Tracheal epithelial cell (primary cell): Measurements from ENCODE around the gene GLOD4. TPM values are rescaled to one million over a fixed set of nuclear protein-coding genes. Genes with fewer than 3 reads are reported as not detected.

Source experiments
- total RNA-seq: library from RNA; depleted of rRNA; stranded (reverse); fragments of >200 nt; gene quantifications from 2 replicates; pipeline ENCODE4 v1.2.1, GENCODE V29; 2014

GLOD4 gene, protein sequence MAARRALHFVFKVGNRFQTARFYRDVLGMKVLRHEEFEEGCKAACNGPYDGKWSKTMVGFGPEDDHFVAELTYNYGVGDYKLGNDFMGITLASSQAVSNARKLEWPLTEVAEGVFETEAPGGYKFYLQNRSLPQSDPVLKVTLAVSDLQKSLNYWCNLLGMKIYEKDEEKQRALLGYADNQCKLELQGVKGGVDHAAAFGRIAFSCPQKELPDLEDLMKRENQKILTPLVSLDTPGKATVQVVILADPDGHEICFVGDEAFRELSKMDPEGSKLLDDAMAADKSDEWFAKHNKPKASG
- total RNA-seq, result 78.1 and 150 TPM in 2 replicates

DNA sequence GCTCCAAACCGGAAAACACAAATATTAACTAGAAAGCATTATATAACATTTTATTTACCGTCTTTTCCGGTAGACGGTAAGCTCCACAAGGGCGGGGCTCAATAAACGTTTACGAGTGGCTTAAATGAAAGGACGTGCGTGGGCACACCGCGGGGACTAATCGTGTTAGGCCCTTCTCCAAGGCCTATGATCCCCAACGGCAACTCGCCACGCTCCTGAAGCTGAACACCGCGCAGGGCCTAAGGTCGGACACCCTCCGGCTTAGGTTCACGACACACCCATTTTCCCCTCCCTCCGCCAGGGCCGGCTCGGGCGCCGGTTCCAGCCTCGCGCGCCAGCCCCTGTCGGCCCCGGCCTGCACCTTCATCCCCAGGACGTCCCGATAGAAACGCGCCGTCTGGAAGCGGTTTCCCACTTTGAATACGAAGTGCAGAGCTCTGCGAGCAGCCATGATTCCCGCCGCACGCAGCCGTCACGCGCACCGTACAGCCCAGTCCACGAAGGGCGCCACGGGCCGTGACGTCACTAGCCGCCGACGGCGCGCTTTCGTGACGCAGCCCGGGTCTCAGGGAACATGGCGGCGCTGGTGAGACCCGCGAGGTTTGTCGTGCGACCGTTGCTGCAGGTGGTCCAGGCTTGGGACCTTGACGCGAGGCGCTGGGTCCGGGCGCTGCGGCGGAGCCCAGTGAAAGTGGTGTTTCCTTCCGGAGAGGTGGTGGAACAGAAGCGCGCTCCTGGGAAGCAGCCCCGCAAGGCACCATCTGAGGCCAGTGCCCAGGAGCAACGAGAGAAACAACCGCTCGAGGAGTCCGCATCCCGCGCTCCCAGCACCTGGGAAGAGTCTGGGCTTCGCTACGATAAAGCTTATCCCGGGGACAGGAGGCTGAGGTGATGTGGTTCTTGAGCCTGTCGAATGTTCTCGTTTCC, at the start of gene GLOD4, which contains the start of gene MRM3:
TSS of gene GLOD4 (minus strand) at position 476 of the 927 bp plus-strand sequence. CDS start at position 451, 25 bp downstream.
TSS of gene MRM3 (plus strand) at position 549 of the 927 bp plus-strand sequence. CDS start at position 575, 26 bp downstream.

DNA sequence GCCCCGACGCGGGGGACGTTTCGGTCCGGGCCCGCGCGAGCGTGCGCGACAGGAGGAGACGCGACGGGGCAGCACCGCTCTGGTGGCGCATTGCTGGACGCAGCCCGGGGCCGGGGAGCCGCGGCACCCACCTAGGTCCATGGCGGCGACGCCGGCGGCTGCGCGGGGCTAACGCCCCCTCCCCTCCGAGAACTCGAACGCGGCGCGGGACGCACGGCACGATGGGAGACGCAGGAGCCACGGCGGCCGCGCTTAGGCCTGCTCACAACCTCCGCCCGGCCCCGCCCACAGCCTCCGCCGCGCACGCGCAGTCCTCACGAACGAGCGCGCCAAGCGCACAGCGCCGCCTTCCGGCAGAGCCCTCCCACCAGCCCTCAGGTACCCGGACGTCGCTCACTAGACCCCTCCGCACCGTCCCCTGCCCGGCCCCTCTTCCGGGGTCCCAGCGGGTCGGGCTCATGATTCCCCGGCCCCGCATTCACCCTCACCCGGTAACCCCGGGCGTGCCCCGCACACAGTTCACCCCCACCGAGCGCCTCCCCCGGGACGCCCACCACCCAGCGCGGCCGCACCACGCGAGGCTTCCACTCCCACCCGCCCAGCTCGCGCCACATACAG, 30.0 kb downstream of the GLOD4 start, which contains the start of gene GEMIN4:
TSS of gene GEMIN4 (minus strand) at position 263 of the 618 bp plus-strand sequence. CDS start at position 141, 122 bp downstream.

DNA sequence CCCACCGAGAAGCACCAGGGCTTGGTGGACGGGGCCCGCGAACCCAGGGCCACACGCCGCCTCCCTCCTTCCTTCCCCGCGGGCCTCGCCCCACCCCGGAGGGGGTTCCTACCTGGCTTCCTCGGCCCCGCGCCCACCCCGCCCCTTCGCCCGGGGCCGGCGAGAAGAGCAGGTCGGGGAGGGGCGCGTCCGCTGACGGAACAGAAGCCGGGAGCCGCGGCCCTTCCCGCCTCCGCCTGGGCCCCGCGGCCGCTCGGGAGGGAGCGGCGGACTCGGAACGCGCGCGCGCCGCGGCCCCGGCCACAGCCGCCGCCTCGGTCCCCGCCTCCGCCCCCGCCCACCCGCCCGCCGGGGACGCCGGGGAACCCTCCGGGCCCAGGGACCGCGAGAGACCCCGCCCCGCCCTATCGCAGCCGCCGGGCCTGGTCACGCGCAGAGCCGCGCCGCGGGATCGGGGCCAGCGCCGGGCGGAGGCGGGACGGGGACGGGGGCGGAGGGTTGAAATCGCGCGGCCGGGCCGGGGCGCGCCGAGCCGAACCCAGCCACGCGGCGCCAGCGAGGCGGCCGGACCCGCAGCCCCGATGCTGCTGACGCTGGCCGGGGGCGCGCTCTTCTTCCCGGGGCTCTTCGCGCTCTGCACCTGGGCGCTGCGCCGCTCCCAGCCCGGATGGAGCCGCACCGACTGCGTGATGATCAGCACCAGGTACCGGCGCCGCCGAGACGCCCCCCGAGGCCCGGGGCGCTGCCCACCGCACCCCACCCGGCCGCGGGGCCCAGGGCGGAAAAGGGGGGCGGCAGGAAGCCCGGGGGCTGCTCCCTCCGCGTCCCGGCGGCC, 49.8 kb downstream of the GLOD4 start, which contains the start of gene TLCD3A:
TSS of gene TLCD3A (plus strand) at position 530 of the 835 bp plus-strand sequence. CDS start at position 582, 52 bp downstream.

Other genes with a start within 250 kb of the GLOD4 start
- 16.1 and 21.1 TPM in 2 replicates for gene VPS53, start 67.4 kb downstream of the GLOD4 start, total RNA-seq
- gene TLCD3A, start 49.7 kb downstream of the GLOD4 start, total RNA-seq, result 32.4 and 32.8 TPM in 2 replicates
- gene GEMIN4, start 30.0 kb downstream of the GLOD4 start, total RNA-seq, result 11.3 and 17.1 TPM in 2 replicates
- gene MRM3, start 73 bp upstream of the GLOD4 start, total RNA-seq, result 11.5 and 18.3 TPM in 2 replicates
- 70.1 and 80.4 TPM in 2 replicates for gene NXN, start 197.5 kb upstream of the GLOD4 start, total RNA-seq
- gene TIMM22, start 214.8 kb upstream of the GLOD4 start, total RNA-seq, result 13.6 and 17.8 TPM in 2 replicates